Left ventricle myocardium superior (tissue), 1 donor: Measurements from ENCODE around the gene TPRN. TPM values are rescaled to one million over a fixed set of nuclear protein-coding genes. Genes with fewer than 3 reads are reported as not detected.

Experiments used
- microRNA-seq: library from miRNA; unstranded; fragments of <30 nt; microRNA quantifications from one replicate; pipeline ENCODE4 v1.2.0, GENCODE V29; 2020; ENCODE audit warnings: borderline number of aligned reads
- total RNA-seq: library from RNA; stranded (reverse); fragmentation: NEBNext Ultra II Directional; extraction: Animal tissue kit (Norgen Biotek cat#: 25700); gene quantifications from one replicate; pipeline ENCODE4 v1.2.1, GENCODE V29; 2021
- donor health status: DM: no; HTN: yes; CAD: no; lungs with severe emphysema.

The TPRN gene
- total RNA-seq, 1 donor from 2014 or later, result 21.7 TPM

Small RNA genes lying within 50 kb of the gene (microRNA-seq; reads per million reads assigned to microRNA genes)
- not detected for gene MIR3621

Other genes with a start within 250 kb of the TPRN start
- gene LCN12, start 248.5 kb downstream of the TPRN start, total RNA-seq, result 3.6 TPM
- gene PTGDS, start 223.2 kb downstream of the TPRN start, total RNA-seq, result 5,424 TPM
- gene LCNL1, start 217.7 kb downstream of the TPRN start, total RNA-seq, result 18.3 TPM
- 23.9 TPM for gene PAXX, start 208.3 kb downstream of the TPRN start, total RNA-seq
- gene CLIC3, start 204.2 kb downstream of the TPRN start, total RNA-seq, result 1.7 TPM
- 33.8 TPM for gene ABCA2, start 172.5 kb downstream of the TPRN start, total RNA-seq
- 0.17 TPM for gene FUT7, start 168.7 kb downstream of the TPRN start, total RNA-seq
- 59.0 TPM for gene NPDC1, start 154.6 kb downstream of the TPRN start, total RNA-seq
- 2.1 TPM for gene ENTPD2, start 146.7 kb downstream of the TPRN start, total RNA-seq
- 0.12 TPM for gene SAPCD2, start 130.2 kb downstream of the TPRN start, total RNA-seq
- gene UAP1L1, start 123.2 kb downstream of the TPRN start, total RNA-seq, result 12.6 TPM
- 21.4 TPM for gene MAN1B1, start 113.8 kb downstream of the TPRN start, total RNA-seq
- 155 TPM for gene DPP7, start 86.0 kb downstream of the TPRN start, total RNA-seq
- gene GRIN1, start 61.6 kb downstream of the TPRN start, total RNA-seq, result not detected
- not detected for gene LRRC26, start 30.7 kb downstream of the TPRN start, total RNA-seq
- gene TMEM210, start 28.7 kb downstream of the TPRN start, total RNA-seq, result not detected
- gene ANAPC2, start 12.2 kb downstream of the TPRN start, total RNA-seq, result 38.2 TPM
- gene SSNA1, start 12.1 kb downstream of the TPRN start, total RNA-seq, result 77.7 TPM
- 43.3 TPM for gene TMEM203, start 4.9 kb upstream of the TPRN start, total RNA-seq
- gene NDOR1, start 5.0 kb upstream of the TPRN start, total RNA-seq, result 5.7 TPM
- 29.7 TPM for gene RNF208, start 21.5 kb upstream of the TPRN start, total RNA-seq
- not detected for gene CYSRT1, start 24.4 kb upstream of the TPRN start, total RNA-seq
- gene RNF224, start 26.8 kb upstream of the TPRN start, total RNA-seq, result not detected
- gene SLC34A3, start 30.2 kb upstream of the TPRN start, total RNA-seq, result not detected
- 439 TPM for gene TUBB4B, start 40.5 kb upstream of the TPRN start, total RNA-seq
- 0.69 TPM for gene STPG3, start 50.5 kb upstream of the TPRN start, total RNA-seq
- gene NELFB, start 54.6 kb upstream of the TPRN start, total RNA-seq, result 43.6 TPM
- gene TOR4A, start 77.0 kb upstream of the TPRN start, total RNA-seq, result 19.3 TPM
- 4.0 TPM for gene NRARP, start 101.5 kb upstream of the TPRN start, total RNA-seq
- 8.3 TPM for gene EXD3, start 222.4 kb upstream of the TPRN start, total RNA-seq
- gene NOXA1, start 222.7 kb upstream of the TPRN start, total RNA-seq, result 1.9 TPM
- not detected for gene ENTPD8, start 240.6 kb upstream of the TPRN start, total RNA-seq